Glutamatergic neuron (in vitro differentiated cells): ENCODE measurements around the gene TBPL1. TPM values are rescaled to one million over a fixed set of nuclear protein-coding genes. Genes with fewer than 3 reads are reported as not detected.

ENCODE experiments used
- DNase-seq: peaks from one replicate; pipeline ENCODE4 v3.0.0; 2022
- H3K27ac Mint-ChIP-seq: one replicate; pipeline ENCODE4 v1.8.0; 2020; ENCODE audit warnings: mild to moderate bottlenecking, mixed read lengths, inconsistent platforms; ENCODE audit not compliant: unreplicated experiment
- H3K27me3 Mint-ChIP-seq: one replicate; pipeline ENCODE4 v1.8.0; 2020; ENCODE audit warnings: mild to moderate bottlenecking, moderate library complexity, mixed read lengths, inconsistent platforms; ENCODE audit not compliant: unreplicated experiment
- H3K36me3 Mint-ChIP-seq: one replicate; pipeline ENCODE4 v1.8.0; 2020; ENCODE audit warnings: mild to moderate bottlenecking, mixed read lengths, inconsistent platforms; ENCODE audit not compliant: unreplicated experiment
- H3K4me1 Mint-ChIP-seq: one replicate; pipeline ENCODE4 v1.8.0; 2020; ENCODE audit warnings: mild to moderate bottlenecking, low read depth, mixed read lengths, inconsistent platforms; ENCODE audit not compliant: unreplicated experiment
- H3K4me3 Mint-ChIP-seq: one replicate; pipeline ENCODE4 v1.8.0; 2020; ENCODE audit warnings: mild to moderate bottlenecking, mixed read lengths, inconsistent platforms; ENCODE audit not compliant: unreplicated experiment
- H3K9me3 Mint-ChIP-seq: one replicate; pipeline ENCODE4 v1.8.0; 2020; ENCODE audit warnings: mild to moderate bottlenecking, moderate library complexity, mixed read lengths, inconsistent platforms; ENCODE audit not compliant: unreplicated experiment
- CTCF ChIP-seq: fragments of 200-600 bp; sonication (generic); IDR thresholded peaks from one replicate; pipeline ENCODE4 v1.5.0; 2021; ENCODE audit not compliant: partially characterized antibody, unreplicated experiment
- total RNA-seq: library from RNA; stranded (reverse); fragmentation: NEBNext Ultra II Directional; extraction: Animal tissue kit (Norgen Biotek cat#: 25700); gene quantifications from one replicate; pipeline ENCODE4 v1.2.1, GENCODE V29; 2021; ENCODE audit not compliant: unreplicated experiment

TBPL1 gene
- total RNA-seq, 1 donor from 2014 or later, result 156 TPM

GRCh38 chr6:133954657-133955576 lies 1.9 kb downstream of the TBPL1 start:
- Mint-ChIP-seq H3K27ac (peak overlapping the region; percentile 99), H3K4me3 (peak overlapping the region; percentile 99), H3K9me3 (peaks cover 24% of the 10 kb centered on the region), H3K27me3 (peaks cover 13% of the 10 kb centered on the region), H3K4me1 (peaks cover 34% of the 10 kb centered on the region), H3K36me3 (no peaks in the 10 kb centered on the region)
- DNase-seq, result no peak
- TF ChIP-seq CTCF, result no peak

GRCh38 chr6:133955582-133956415 lies 2.8 kb downstream of the TBPL1 start:
- H3K4me3 Mint-ChIP-seq, result peak overlapping the region; percentile 99
- no peak for DNase-seq
- H3K27me3 Mint-ChIP-seq, result peaks cover 13% of the 10 kb centered on the region
- H3K4me1 Mint-ChIP-seq, result peaks cover 36% of the 10 kb centered on the region
- no peak for TF ChIP-seq CTCF
- H3K9me3 Mint-ChIP-seq, result peaks cover 24% of the 10 kb centered on the region
- H3K36me3 Mint-ChIP-seq, result no peaks in the 10 kb centered on the region
- H3K27ac Mint-ChIP-seq, result peak overlapping the region; percentile 99

- no peak for TF ChIP-seq CTCF
- Mint-ChIP-seq H3K27me3 (peaks cover 13% of the 10 kb centered on the region), H3K4me1 (peaks cover 33% of the 10 kb centered on the region), H3K4me3 (peak overlapping the region; percentile 99), H3K9me3 (peaks cover 23% of the 10 kb centered on the region), H3K27ac (peak overlapping the region; percentile 92), H3K36me3 (no peaks in the 10 kb centered on the region)
- DNase-seq, result no peak
Observed at GRCh38 chr6:133956416-133957049, 3.5 kb downstream of the TBPL1 start.

GRCh38 chr6:133957227-133957626 lies 4.2 kb downstream of the TBPL1 start:
- H3K9me3 Mint-ChIP-seq, result peaks cover 20% of the 10 kb centered on the region
- H3K4me3 Mint-ChIP-seq, result peak overlapping the region; percentile 99
- peaks cover 13% of the 10 kb centered on the region for H3K27me3 Mint-ChIP-seq
- no peak for DNase-seq
- TF ChIP-seq CTCF, result no peak
- no peaks in the 10 kb centered on the region for H3K36me3 Mint-ChIP-seq
- peaks cover 36% of the 10 kb centered on the region for H3K4me1 Mint-ChIP-seq
- peak overlapping the region; percentile 92 for H3K27ac Mint-ChIP-seq
